HG03571 (cell line): Measurements from ENCODE around the gene SPRY4.
"Not testable (repeated sequence)": the region's sequence is repeated elsewhere in the genome, so short reads cannot be mapped to it uniquely, and the experiment has no call there.

Source experiments
- ATAC-seq: cut with Tn5 transposase; IDR thresholded peaks from one replicate; pipeline ENCODE4 v1.9.1; 2021; ENCODE audit not compliant: unreplicated experiment

Gene SPRY4

DNA sequence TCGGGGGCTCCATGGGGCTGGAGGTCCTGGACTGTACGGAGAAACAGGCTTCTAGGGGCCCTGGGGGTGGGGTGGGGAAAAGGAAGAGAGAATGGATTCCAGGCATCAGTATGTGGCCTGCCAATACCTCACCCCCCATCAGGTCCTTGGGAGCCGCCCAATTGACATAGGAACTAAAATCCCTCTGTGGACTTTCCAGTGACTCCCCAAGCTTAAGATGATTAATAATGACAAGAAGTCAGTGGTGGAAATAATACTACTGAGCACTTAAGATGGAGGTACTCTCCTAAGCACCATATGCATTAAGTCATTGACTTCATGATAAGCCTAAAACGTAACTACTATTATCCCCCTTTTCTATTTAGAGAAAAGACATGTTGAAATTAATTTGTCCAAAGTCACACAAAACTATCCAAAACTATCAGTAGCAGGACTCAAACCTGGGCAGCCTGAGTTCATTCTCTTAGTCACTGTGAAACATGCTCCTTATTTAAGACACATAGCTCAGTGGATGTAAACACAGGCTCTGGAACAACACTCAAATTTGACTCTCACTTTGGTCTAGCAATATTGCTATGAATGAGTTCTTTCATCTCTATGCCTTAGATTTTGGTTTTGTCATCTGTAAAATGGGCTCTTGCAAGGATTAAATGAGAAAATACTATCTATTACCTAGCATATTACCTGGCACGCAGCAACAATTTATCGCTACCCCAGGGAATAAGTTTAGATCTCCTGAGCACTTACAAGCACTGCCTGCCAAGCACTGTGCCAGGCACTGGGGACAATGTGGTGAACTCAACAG is 9.5 kb downstream of the SPRY4 start:
- no peak for ATAC-seq

DNA sequence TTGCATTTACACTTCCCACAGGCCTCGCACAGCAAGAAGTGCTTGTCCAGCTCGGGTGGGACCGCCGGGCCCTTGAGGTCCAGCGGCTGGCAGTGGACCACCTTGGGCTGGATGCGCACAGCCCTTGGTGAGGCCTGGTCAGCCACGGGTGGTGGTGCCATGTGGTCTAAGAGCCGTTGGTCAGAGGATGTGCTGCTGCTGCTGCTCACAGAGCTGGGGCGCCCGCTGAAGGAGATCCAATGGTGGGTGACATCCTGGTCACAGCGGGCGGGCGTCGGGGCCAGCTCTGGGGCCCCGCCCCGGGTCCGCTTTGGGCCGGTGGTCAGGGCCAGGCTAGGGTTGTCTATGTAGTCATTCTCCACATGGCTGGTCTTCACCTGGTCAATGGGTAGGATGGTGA is 10.2 kb downstream of the SPRY4 start:
- ATAC-seq, result no peak

DNA sequence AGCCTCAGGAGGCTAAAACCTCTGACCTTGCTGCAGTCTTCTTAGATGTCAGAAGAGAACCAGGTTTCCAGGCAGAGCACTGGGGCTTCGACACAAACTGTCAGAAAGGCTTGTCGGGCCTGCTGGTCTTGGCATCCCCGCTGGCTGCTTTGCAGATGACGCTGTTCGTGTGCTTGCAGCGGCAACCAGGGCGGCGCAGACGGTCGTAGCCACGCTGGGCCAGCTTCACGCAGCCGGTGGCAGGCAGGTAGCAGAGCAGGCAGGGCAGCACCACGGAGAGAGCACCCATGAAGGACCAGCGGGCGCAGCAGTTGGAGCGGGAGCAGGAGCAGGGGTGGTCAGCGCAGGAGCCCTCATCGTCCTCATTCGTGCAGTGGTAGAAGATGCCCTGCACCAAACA is 10.7 kb downstream of the SPRY4 start:
- ATAC-seq, result no peak

DNA sequence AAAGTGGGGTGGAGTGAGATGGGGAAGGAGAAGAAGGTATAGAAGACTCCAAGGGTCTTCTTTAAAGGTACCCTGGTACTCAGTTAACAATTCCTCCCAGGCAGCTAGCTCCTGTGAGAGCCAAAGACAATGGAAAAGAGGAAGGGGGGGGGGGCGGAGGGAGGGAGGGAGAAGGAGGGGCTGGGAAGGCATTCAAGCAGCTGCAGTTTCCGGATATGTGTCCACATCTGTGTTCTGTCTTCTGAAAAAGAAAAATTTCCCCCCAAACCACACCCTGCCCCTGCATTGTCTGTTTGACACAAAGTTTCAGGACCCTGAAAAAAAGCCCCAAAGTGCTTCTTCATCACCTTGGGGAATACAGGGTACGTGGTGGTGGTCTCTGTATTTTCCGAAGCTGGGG is 11.1 kb downstream of the SPRY4 start:
- no peak for ATAC-seq

DNA sequence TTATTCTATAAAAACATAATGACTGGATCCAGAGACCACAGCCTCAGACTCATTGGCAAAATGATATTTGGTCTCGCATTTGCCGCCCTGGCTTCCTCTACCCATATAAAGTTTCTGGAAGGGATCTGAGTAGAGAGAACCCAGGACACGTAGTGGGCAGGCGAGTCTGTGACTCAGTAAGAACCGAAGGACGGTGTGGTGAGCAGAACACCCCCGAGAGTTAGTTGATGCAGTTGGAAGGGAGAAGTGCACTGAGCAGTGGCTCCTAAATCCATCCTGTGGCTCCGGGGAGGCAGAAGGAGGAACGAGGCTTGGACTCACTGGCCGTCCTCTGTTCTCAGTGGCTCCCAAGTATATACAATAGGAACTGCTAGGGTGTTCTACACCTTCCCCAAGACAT is 11.5 kb downstream of the SPRY4 start:
- no peak for ATAC-seq

DNA sequence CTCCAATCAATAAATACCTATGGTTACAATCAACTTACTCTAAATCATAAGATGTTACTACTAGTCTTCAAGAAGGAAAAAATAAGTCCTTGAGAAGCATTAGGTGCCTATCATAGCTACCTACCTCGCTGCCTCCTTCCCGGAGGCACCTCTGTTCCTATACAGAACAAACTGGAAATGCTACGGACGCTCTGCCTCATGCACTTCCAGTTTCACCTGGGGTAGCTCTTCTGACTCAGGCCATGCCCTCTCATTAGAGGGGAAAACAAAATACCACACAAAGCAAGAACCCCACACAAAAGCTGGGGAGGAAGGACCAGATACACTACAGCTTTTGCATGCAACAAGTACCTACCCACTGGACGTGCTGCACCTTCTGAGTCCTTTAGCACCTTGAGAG is 12.4 kb downstream of the SPRY4 start:
- no peak for ATAC-seq

DNA sequence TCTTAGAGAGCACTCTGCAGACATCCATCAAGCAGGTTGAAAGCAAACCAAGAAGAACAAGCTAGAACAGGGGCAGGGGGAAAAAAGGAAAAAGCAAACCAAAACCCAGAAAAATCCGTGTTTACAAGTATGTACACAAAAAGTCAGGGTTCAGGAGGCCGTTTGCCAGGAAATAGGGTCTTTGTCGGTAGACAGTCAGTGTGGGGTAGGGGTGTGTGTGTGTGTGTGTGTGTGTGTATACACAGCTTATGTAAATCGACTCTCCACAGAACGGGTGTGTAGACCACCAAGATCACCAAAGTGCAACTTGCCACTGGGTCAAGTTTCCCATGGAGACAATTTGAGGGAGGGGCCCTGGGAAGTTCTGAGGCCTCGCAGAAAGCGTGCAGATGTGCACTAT is 13.1 kb downstream of the SPRY4 start:
- no peak for ATAC-seq

DNA sequence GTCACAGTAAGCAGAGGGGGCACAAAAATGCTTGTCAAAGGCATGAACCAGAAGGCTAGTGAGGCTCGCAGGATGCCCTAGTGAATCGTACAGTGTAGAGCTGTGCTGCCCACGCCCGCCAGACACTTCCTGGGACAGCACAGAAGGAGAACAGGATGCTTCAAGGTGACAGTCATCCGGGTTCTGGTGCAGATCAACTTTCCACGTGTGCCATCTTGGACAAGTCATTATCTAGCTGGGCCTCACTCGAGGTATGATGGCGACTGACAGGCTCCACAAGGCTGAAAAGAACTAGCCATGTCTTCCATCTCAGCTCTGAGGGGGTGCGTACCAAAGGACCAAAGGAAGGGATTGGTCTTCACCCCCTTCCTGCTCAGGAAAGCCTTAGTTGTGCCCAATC is 14.0 kb downstream of the SPRY4 start:
- no peak for ATAC-seq

DNA sequence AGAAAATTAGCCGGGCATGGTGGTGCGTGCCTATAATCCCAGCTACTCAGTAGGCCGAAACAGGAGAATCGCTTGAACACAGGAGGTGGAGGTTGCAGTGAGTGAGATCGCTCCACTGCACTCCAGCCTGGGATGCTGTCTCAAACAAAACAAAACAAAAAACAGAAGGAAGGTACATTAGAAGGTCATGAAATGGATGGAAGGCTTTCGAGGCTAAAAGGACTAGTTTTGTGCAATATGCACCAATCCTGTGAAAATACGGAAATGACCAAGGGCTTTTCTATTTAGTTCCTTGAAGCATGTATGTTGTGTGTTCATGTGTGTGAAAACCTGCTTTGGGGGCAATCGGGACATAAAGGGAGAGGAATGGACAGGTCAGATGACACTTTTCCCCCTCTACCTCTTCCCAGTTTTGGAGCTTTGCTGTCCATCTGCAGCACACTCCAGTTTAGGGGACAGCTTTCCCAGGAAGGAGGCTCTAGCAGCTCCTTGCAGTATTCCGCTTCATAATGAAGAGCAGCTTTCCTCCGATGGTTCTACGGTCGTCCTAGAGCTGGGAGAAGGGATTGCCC is 15.0 kb downstream of the SPRY4 start:
- ATAC-seq, result no peak

DNA sequence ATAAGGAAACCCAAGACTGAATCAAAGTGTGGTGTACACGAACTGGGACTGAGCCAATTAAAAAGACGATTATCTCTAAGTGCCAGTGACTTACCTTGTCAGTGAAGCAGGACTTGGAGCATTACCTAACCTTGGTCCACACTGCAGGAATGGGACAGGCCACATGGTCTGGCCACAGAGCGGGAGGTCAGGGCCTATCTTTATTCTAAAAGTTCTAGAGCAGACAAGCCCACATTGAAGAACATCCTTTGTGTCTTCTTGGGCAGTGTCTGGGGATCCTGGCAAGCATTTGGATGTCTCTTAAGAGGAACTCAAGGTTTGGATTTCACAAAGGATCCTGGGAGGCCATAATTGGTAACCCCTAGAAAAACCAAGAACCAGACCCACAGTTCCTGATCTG is 16.5 kb downstream of the SPRY4 start:
- no peak for ATAC-seq

DNA sequence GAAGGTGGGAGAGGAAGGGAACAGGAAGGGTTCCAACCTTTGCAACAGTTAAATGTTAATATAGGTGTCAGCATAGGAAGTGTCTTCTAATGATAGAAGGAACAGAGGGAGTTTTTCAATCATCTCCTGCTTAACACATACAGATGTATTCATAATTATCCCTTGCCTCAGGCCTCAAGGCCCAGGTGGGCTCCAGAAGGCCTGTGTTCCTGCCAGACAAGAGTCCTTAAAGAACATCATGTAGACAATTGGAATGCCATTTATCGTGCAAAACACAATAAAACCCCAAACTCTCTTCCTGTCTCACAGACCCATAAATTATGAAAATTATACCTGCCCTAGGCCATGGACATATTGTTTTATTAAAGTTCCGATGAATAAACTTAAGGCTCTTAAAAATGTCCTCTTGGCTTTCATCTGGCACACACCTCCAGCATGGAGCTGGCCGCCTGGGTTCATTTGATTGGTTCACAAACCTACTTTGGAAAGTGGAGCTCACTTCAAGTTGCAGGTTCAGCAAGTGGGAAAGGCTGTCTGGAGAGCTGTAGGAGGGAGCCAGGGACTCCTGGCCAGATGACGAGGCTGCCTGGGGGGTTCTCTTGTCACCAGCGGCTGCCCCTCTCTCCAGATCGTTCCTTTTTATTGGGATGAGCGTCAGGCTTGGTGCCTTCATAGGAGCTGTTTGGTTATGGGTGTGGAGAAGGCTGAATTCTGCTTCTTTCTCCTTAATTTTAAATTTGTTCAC is 17.5 kb downstream of the SPRY4 start:
- no peak for ATAC-seq

DNA sequence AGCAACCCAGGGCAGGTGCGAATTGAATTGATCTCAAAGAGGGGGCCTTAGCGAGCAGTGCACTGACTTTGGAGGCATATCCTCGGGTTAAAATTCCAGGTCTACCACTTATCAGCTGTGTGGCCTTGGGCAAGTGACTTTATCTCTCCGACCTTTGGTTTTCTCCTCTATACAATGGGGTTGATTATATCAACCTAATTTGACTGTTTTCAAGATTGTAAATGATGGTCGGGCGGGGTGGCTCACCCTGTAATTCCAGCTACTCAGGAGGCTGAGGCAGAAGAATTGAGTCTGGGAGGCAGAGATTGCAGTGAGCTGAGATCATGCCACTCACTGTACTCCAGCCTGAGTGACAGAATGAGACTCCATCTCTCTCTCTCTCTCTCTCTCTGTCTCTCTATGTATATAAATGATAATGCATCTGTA is 18.7 kb downstream of the SPRY4 start:
- ATAC-seq, result no peak

DNA sequence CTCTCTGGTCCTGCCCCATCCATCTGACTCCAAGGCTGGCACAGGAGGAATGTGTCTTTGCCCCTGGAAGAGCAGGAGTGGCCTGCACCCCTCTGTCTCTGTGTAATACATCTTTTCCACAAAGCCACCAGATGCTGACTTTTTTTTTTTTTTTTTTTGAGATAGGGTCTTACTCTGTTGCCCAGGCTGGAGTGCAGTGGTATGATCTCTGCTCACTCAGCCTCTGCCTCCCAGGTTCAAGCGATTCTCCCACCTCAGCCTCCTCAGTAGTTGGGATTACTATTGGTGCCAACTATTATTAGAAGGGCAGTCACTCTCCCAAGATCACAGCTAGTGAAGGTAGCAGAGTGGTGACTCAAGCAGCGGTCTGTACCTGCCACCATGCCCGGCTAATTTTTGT is 19.6 kb downstream of the SPRY4 start:
- ATAC-seq, result no peak

DNA sequence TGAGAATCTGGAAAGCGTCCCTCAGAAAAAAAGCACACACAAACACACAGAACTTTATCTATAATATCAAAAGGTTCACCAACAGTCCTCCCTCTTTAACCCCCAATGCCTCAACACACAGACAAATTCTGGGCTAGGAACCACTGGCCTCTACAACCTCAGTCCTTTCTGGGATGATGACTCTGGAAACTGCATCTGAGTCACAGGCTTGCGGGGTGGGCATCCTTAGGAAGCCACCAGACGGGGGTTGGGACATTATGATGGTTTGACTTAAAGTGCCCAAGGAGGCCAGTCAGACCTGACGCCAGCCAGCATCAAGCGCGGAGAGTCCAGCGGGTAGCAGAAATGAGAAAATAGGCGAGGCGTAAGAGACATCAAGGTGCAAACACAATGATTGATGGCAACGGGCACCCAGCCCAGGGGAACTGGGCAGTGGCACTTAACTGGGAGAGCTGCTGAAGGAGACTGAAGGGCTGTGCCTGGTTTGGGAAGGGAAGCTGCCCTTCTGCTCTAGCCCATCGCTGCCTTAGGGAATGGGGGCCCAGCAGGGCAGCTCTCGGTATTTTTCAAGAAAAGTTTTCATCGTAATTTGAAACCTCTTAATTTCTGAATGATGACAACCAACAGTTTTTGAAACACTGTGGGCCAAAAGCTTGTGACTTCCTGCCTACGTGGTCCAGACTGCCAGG is 20.7 kb downstream of the SPRY4 start:
- no peak for ATAC-seq

DNA sequence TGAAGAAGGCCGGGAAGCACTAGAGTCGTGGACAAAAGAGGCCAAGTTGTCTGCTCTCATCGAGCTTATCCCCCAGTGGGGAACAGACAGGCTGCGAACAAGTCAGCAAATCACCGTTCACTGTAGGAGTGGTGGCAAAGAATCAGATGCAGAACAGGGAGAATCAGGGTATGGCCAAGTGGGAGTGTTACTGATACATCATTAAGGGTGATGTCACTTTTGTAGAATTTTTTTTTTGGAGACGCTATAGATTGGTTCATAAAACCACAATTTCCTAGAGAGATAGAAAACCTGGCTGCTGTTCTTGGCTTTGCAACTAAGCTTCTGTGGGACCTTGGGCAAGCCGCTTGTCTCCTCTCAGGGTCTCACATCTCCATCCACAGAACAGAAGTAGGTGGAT is 21.3 kb downstream of the SPRY4 start:
- no peak for ATAC-seq

DNA sequence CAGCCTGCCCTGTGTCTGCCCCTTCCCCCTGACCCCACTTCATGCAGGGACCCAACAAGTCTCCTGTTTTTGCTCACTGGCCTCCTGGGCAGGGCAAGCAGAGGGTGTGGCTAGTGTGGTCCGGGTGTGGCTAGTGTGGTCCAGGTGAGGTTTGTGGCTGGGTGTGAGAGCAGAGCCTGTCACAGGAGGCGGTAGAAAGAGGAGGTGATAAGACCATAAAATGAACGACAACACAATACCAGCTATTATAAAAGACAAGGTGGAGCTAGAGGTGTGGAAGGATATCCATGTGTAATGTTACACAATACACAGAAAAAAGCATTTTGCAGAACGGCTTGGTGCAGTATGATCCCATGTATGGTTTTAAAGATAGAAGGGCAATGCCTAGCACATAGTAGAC is 23.3 kb downstream of the SPRY4 start:
- ATAC-seq, result no peak

DNA sequence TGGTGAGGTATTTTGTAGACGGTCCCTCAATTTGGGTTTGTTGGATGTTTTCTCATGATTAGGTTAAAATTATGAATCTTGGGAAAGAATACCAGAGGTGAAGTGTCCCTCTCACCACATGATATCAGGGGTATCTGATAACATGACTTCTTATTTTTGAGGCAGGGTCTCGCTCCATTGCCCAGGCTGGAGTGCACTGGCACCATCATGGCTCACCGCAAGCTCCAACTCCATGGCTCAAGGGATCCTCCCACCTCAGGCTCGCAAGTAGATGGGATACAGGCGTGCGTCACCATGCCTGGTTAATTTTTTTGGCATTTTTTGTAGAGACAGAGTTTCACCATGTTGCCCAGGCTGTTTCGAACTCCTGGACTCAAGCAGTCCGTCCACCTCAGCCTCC is 24.1 kb downstream of the SPRY4 start:
- no peak for ATAC-seq

DNA sequence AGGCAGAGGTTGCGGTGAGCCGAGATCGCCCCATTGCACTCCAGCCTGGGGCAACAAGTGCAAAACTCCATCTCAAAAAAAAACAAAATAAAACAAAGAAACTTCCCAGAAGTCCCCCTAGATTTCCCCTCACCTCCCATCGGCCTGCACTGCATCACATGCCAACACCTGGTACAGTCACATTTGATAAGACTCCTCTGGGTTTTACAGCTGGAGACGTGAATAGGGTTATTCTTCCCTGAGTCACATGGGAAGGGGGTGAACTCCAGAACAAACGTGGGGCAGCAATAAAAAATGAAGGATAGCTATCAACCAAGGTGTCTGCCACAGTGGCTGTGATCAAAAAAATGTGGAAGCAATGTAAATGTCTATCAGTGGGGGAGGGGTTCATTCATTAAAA is 26.0 kb downstream of the SPRY4 start:
- no peak for ATAC-seq

DNA sequence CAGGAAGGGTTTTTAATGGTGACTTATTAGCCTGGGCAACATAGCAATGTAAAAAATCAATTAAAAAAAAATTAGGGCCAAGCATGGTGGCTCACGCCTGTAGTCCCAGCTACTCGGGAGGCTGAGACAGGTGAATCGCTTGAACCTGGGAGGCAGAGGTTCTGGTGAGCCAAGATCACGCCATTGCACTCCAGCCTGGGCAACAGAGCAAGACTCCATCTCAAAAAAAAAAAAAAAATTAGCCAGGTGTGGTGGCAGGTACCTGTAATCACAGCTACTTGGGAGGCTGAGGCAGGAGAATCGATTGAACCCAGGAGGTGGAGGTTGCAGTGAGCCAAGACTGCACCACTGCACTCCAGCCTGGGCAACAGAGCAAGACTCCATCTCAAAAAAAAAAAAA is 27.0 kb downstream of the SPRY4 start:
- not testable (repeated sequence) for ATAC-seq

DNA sequence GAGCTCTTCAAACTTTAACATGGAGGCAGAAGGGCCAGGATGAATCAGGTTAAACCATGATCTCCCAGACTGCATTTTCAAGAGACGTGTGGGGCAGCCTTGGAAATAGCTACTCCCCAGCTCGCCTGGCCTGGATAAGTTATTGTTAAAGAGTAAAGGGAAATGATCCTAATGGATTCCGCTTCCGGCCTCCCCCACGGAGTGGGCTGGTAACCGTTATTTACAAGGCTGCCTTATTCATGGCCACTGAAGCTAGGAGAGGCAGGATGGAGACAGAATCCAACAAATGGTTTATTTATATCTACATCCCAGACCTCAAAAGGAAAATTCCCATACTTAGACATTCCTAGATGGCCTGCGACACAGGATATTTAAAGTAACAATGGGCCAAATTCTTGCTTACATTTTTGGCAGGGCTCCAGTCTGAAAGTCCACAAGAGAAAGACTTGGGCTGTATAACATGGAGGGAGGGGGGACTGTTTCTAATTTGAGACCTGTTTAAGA is 27.9 kb downstream of the SPRY4 start:
- ATAC-seq, result no peak
